Natural killer cell treated with Interleukin-12 subunit alpha and Interleukin-12 subunit beta and Interleukin-15 and Interleukin-18, amount 100 ng/mL, for 72 hours (primary cell): Measurements from ENCODE around the gene PTAFR. TPM values are rescaled to one million over a fixed set of nuclear protein-coding genes. Genes with fewer than 3 reads are reported as not detected.
"Not testable (repeated sequence)": the region's sequence is repeated elsewhere in the genome, so short reads cannot be mapped to it uniquely, and the experiment has no call there.

ENCODE experiments used
- ATAC-seq, 2 donors: fragments of 150-1000 bp; cut with Tn5 transposase in 1 of 2; sonication (Bioruptor Pico), chemical (Tn5 transposase) in 1 of 2; 2 replicates each; pipeline ENCODE4 v1.10.0; 2021
- DNase-seq: peaks from one replicate; pipeline ENCODE4 v3.0.0; 2022; ENCODE audit warnings: low spot score
- H3K27ac Mint-ChIP-seq, 2 donors: 1 replicate in 1 of 2; 2 replicates in 1 of 2; pipeline ENCODE4 v1.8.0; 2022; ENCODE audit warnings: mixed read lengths in 2 of 2, mild to moderate bottlenecking in 1 of 2, moderate library complexity in 1 of 2
- H3K27me3 Mint-ChIP-seq, 2 donors: 1 replicate in 1 of 2; 2 replicates in 1 of 2; pipeline ENCODE4 v1.8.0; 2022; ENCODE audit warnings: mixed read lengths in 2 of 2
- H3K36me3 Mint-ChIP-seq: one replicate; pipeline ENCODE4 v1.8.0; 2022; ENCODE audit warnings: mixed read lengths
- H3K4me1 Mint-ChIP-seq, 2 donors: 1 replicate in 1 of 2; 2 replicates in 1 of 2; pipeline ENCODE4 v1.8.0; 2022; ENCODE audit warnings: low read depth in 2 of 2, mixed read lengths in 2 of 2, mild to moderate bottlenecking in 1 of 2
- H3K4me3 Mint-ChIP-seq: one replicate; pipeline ENCODE4 v1.8.0; 2022; ENCODE audit warnings: mixed read lengths
- H3K9me3 Mint-ChIP-seq: 2 replicates; pipeline ENCODE4 v1.8.0; 2022; ENCODE audit warnings: mixed read lengths
- total RNA-seq, 2 donors: library from RNA; stranded (reverse); gene quantifications; one replicate each; pipeline ENCODE4 v1.2.3, GENCODE V29; 2022

The PTAFR gene
- total RNA-seq, 2 donors from 2014 or later, result 1.3 to 2.0 TPM

- Mint-ChIP-seq H3K27me3 (no peaks in the 10 kb centered on the region), H3K4me3 (peak overlapping the region; percentile 76), H3K27ac (peak overlapping the region; percentile 50 to 54), H3K4me1 (peaks cover 19 to 28% of the 10 kb centered on the region in 2 donors), H3K9me3 (no peaks in the 10 kb centered on the region), H3K36me3 (no peaks in the 10 kb centered on the region)
- peak; percentile 95 to 98 for ATAC-seq
- no peak for DNase-seq
Observed at GRCh38 chr1:28144203-28145135, 32.0 kb downstream of the PTAFR start.

- no peak for DNase-seq
- H3K27ac Mint-ChIP-seq, result peak overlapping the region; percentile 50 to 54
- peak overlapping the region; percentile 76 for H3K4me3 Mint-ChIP-seq
- no peaks in the 10 kb centered on the region for H3K36me3 Mint-ChIP-seq
- peaks cover 27 to 34% of the 10 kb centered on the region in 2 donors for H3K4me1 Mint-ChIP-seq
- no peaks in the 10 kb centered on the region for H3K9me3 Mint-ChIP-seq
- H3K27me3 Mint-ChIP-seq, result no peaks in the 10 kb centered on the region
- ATAC-seq, result no peak
Observed at GRCh38 chr1:28143496-28144202, 32.8 kb downstream of the PTAFR start.

- no peaks in the 10 kb centered on the region for H3K27me3 Mint-ChIP-seq
- H3K4me1 Mint-ChIP-seq, result peaks cover 38% of the 10 kb centered on the region in 2 donors
- no peaks in the 10 kb centered on the region for H3K9me3 Mint-ChIP-seq
- no peak overlapping the region for H3K4me3 Mint-ChIP-seq
- no peaks in the 10 kb centered on the region for H3K36me3 Mint-ChIP-seq
- ATAC-seq, result no peak
- DNase-seq, result no peak
- peak overlapping the region in 1 of 2 donors; percentile 9 for H3K27ac Mint-ChIP-seq
Observed at GRCh38 chr1:28141685-28142084, 34.8 kb downstream of the PTAFR start.

- H3K4me3 Mint-ChIP-seq, DNase-seq, ATAC-seq, H3K27me3 Mint-ChIP-seq, H3K9me3 Mint-ChIP-seq, H3K36me3 Mint-ChIP-seq: not testable (repeated sequence)
- peaks cover 47 to 48% of the 10 kb centered on the region in 2 donors for H3K4me1 Mint-ChIP-seq
- peak overlapping the region; percentile 9 to 32 for H3K27ac Mint-ChIP-seq
Observed at GRCh38 chr1:28139866-28140265, 36.6 kb downstream of the PTAFR start.

GRCh38 chr1:28139025-28139712 lies 37.3 kb downstream of the PTAFR start:
- H3K36me3 Mint-ChIP-seq, result no peaks in the 10 kb centered on the region
- peaks cover 0 to 2% of the 10 kb centered on the region in 2 donors for H3K27me3 Mint-ChIP-seq
- H3K4me3 Mint-ChIP-seq, result peak overlapping the region; percentile 26
- ATAC-seq, result peak in 1 of 2 donors; percentile 70
- no peaks in the 10 kb centered on the region for H3K9me3 Mint-ChIP-seq
- H3K27ac Mint-ChIP-seq, result peak overlapping the region; percentile 9 to 32
- H3K4me1 Mint-ChIP-seq, result peaks cover 40 to 41% of the 10 kb centered on the region in 2 donors
- DNase-seq, result no peak

GRCh38 chr1:28136922-28137613 lies 39.4 kb downstream of the PTAFR start:
- DNase-seq, result no peak
- Mint-ChIP-seq H3K4me3 (no peak overlapping the region), H3K36me3 (no peaks in the 10 kb centered on the region), H3K27me3 (peaks cover 0 to 2% of the 10 kb centered on the region in 2 donors), H3K4me1 (peaks cover 31 to 35% of the 10 kb centered on the region in 2 donors), H3K9me3 (no peaks in the 10 kb centered on the region), H3K27ac (peak overlapping the region; percentile 45 to 56)
- peak in 1 of 2 donors; percentile 69 for ATAC-seq

- Mint-ChIP-seq H3K27ac (peak overlapping the region; percentile 45 to 56), H3K4me1 (peaks cover 31 to 35% of the 10 kb centered on the region in 2 donors), H3K4me3 (no peak overlapping the region), H3K9me3 (no peaks in the 10 kb centered on the region), H3K27me3 (peaks cover 0 to 2% of the 10 kb centered on the region in 2 donors), H3K36me3 (no peaks in the 10 kb centered on the region)
- ATAC-seq (no peak), DNase-seq (no peak)
Observed at GRCh38 chr1:28136169-28136921, 40.1 kb downstream of the PTAFR start.

- ATAC-seq (no peak), DNase-seq (no peak)
- Mint-ChIP-seq H3K9me3 (no peaks in the 10 kb centered on the region), H3K4me1 (peaks cover 31 to 35% of the 10 kb centered on the region in 2 donors), H3K4me3 (no peak overlapping the region), H3K36me3 (no peaks in the 10 kb centered on the region), H3K27me3 (peaks cover 0 to 2% of the 10 kb centered on the region in 2 donors), H3K27ac (peak overlapping the region in 1 of 2 donors; percentile 56)
Observed at GRCh38 chr1:28135371-28136168, 40.9 kb downstream of the PTAFR start.

- H3K4me3 Mint-ChIP-seq, result no peak overlapping the region
- H3K9me3 Mint-ChIP-seq, result no peaks in the 10 kb centered on the region
- H3K27ac Mint-ChIP-seq, result peak overlapping the region in 1 of 2 donors; percentile 24
- no peaks in the 10 kb centered on the region for H3K36me3 Mint-ChIP-seq
- H3K4me1 Mint-ChIP-seq, result peaks cover 38 to 41% of the 10 kb centered on the region in 2 donors
- peaks cover 0 to 2% of the 10 kb centered on the region in 2 donors for H3K27me3 Mint-ChIP-seq
- no peak for ATAC-seq
- no peak for DNase-seq
Observed at GRCh38 chr1:28134651-28135207, 41.8 kb downstream of the PTAFR start.

GRCh38 chr1:28132171-28133167 lies 44.0 kb downstream of the PTAFR start:
- Mint-ChIP-seq H3K27ac (peak overlapping the region in 1 of 2 donors; percentile 27), H3K27me3 (peaks cover 0 to 2% of the 10 kb centered on the region in 2 donors), H3K4me1 (peaks cover 32 to 34% of the 10 kb centered on the region in 2 donors), H3K36me3 (no peaks in the 10 kb centered on the region), H3K9me3 (no peaks in the 10 kb centered on the region), H3K4me3 (no peak overlapping the region)
- ATAC-seq (no peak), DNase-seq (no peak)

GRCh38 chr1:28130901-28131300 lies 45.6 kb downstream of the PTAFR start:
- Mint-ChIP-seq H3K4me3 (no peak overlapping the region), H3K27ac (no peak overlapping the region), H3K4me1 (peaks cover 27 to 31% of the 10 kb centered on the region in 2 donors), H3K9me3 (no peaks in the 10 kb centered on the region), H3K36me3 (no peaks in the 10 kb centered on the region), H3K27me3 (no peaks in the 10 kb centered on the region)
- no peak for DNase-seq
- no peak for ATAC-seq
